Kidney (tissue), 14 donors: ENCODE measurements around the gene APBB2. TPM values are rescaled to one million over a fixed set of nuclear protein-coding genes. Genes with fewer than 3 reads are reported as not detected.

Experiments used
- DNase-seq, 5 donors: peaks; one replicate each; pipeline ENCODE4 v3.0.0-alpha.2; 2013 to 2020
- FAIRE-seq: peaks from 2 replicates; lab custom pipeline; 2012; peaks lifted over from hg19 to GRCh38; lab: Jason Lieb, UNC
- H3K27ac ChIP-seq, 2 donors: one replicate each; pipeline ENCODE4 v1.7.0; 2013; ENCODE audit warnings: low read depth in 2 of 2, low read length in 2 of 2, inconsistent platforms in 1 of 2
- H3K27me3 ChIP-seq: one replicate; pipeline ENCODE4 v1.7.1; 2013; ENCODE audit warnings: low read length, inconsistent platforms; ENCODE audit not compliant: control insufficient read depth, insufficient read depth
- H3K36me3 ChIP-seq, 3 donors: one replicate each; pipeline versions ENCODE4 v1.7.0 to v1.7.1; 2013; ENCODE audit warnings: low read length in 3 of 3, control low read depth in 1 of 3, inconsistent platforms in 1 of 3; ENCODE audit not compliant: insufficient read depth in 3 of 3, control insufficient read depth in 2 of 3
- H3K4me1 ChIP-seq, 3 donors: one replicate each; pipeline versions ENCODE4 v1.7.0 to v1.7.1; 2013; ENCODE audit warnings: low read length in 3 of 3, inconsistent platforms in 1 of 3, low read depth in 1 of 3; ENCODE audit not compliant: control insufficient read depth in 2 of 3, insufficient read depth in 2 of 3
- H3K4me3 ChIP-seq, 3 donors: one replicate each; pipeline versions ENCODE4 v1.7.0 to v1.8.1; 2013; ENCODE audit warnings: low read length in 3 of 3, control low read depth in 1 of 3, inconsistent platforms in 1 of 3
- H3K9ac ChIP-seq, 3 donors: one replicate each; pipeline versions ENCODE4 v1.7.0 to v1.7.1; 2013; ENCODE audit warnings: low read length in 3 of 3, control low read depth in 1 of 3, inconsistent platforms in 1 of 3
- H3K9me3 ChIP-seq, 3 donors: one replicate each; pipeline versions ENCODE4 v1.7.0 to v1.7.1; 2013; ENCODE audit warnings: low read length in 3 of 3, control low read depth in 1 of 3, inconsistent platforms in 1 of 3; ENCODE audit not compliant: control insufficient read depth in 2 of 3, insufficient read depth in 1 of 3
- intact Hi-C: fragments of 100-400 bp; cut with DNase I; formaldehyde crosslinking; loops from one replicate; pipeline ENCODE4 v1.11.1; 2022
- polyA plus RNA-seq: library from polyadenylated mRNA; stranded (reverse); fragments of 350-450 nt; fragmentation: Illumina TruSeq; extraction: RNeasy Lipid Tissue Mini Kit (QIAGEN cat#74804); gene quantifications from one replicate; pipeline ENCODE4 v1.2.3, GENCODE V29; 2014; ENCODE audit warnings: low read depth, low replicate concordance; ENCODE audit not compliant: insufficient read depth
- total RNA-seq: library from RNA; stranded (reverse); fragmentation: NEBNext Ultra II Directional; extraction: Animal tissue kit (Norgen Biotek cat#: 25700); gene quantifications from one replicate; pipeline ENCODE4 v1.2.1, GENCODE V29; 2021
- TF ChIP-seq, protein P1 (sequence below): IDR thresholded peaks from 3 replicates; pipeline ENCODE4 v1.5.1; 2012; ENCODE audit warnings: mild to moderate bottlenecking, moderate library complexity, borderline replicate concordance; ENCODE audit not compliant: insufficient read depth; ENCODE audit errors: extremely low read depth
- donor health status: control.
- donor health status: control.
- donor health status: control.
- donor health status: control.
- donor health status: control.
- donor health status: DM: yes; HTN: yes; CAD: no.
- donor health status: Normal renal cell carcinoma (clear cell type).

Gene APBB2
- total and polyA plus RNA-seq, 2 donors from 2014 or later: 13.4 to 65.6 TPM

DNA sequence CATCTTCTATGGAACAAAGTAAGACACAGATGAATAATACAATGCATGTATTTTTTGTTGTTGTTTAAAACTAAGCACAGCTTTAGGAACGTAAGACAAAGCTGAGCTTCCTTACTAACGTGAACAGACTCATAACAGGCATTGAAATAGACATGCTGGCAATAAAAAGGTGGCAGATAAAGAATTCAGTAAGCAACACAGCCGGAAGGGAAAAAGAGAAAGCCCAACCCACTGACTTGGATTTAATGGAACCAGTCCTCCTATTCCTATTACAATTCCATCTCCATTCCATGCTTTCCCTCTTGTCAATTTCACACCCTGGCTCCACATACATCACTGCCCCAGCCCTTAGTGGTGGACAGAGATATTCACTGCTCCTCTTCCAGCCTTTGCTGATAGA, 282.5 kb downstream of the APBB2 start:
- H3K4me3 ChIP-seq: no peak overlapping the region
- no peak for FAIRE-seq
- H3K27ac ChIP-seq: no peak overlapping the region
- no peak overlapping the region for H3K9ac ChIP-seq
- TF ChIP-seq, protein P1, sequence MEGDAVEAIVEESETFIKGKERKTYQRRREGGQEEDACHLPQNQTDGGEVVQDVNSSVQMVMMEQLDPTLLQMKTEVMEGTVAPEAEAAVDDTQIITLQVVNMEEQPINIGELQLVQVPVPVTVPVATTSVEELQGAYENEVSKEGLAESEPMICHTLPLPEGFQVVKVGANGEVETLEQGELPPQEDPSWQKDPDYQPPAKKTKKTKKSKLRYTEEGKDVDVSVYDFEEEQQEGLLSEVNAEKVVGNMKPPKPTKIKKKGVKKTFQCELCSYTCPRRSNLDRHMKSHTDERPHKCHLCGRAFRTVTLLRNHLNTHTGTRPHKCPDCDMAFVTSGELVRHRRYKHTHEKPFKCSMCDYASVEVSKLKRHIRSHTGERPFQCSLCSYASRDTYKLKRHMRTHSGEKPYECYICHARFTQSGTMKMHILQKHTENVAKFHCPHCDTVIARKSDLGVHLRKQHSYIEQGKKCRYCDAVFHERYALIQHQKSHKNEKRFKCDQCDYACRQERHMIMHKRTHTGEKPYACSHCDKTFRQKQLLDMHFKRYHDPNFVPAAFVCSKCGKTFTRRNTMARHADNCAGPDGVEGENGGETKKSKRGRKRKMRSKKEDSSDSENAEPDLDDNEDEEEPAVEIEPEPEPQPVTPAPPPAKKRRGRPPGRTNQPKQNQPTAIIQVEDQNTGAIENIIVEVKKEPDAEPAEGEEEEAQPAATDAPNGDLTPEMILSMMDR: no peak
- no peaks in the 10 kb centered on the region for H3K27me3 ChIP-seq
- peaks cover 0 to 13% (median 6%) of the 10 kb centered on the region in 3 donors for H3K36me3 ChIP-seq
- intact Hi-C loops: loop anchor here (10.0 kb wide), 2 partner anchors 53 to 283 kb away; partner anchors contain the start of gene APBB2
- no peaks in the 10 kb centered on the region for H3K4me1 ChIP-seq
- no peak for DNase-seq
- H3K9me3 ChIP-seq: no peaks in the 10 kb centered on the region

DNA sequence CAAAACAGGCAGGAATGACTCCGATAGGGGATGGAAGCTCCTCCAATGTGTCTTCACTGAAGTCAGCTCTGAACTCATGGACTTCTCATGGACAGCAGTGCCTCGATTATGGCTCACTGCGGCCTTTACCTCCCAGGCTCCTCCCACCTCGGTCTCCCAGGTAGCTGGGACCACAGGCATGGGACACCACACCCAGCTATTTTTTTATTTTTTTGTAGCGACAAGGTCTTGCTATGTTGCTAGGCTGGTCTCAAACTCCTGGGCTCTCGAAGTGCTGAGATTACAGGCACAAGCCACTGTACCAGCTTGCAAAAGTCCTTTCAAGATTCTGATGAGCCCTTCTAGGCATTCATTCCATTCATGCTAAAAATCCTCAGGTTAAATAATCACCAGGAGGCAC, 283.1 kb downstream of the APBB2 start:
- no peaks in the 10 kb centered on the region for H3K4me1 ChIP-seq
- H3K4me3 ChIP-seq: no peak overlapping the region
- no peaks in the 10 kb centered on the region for H3K27me3 ChIP-seq
- H3K9ac ChIP-seq: no peak overlapping the region
- intact Hi-C loops: loop anchor here (10.0 kb wide), 2 partner anchors 54 to 284 kb away; partner anchors contain the start of gene APBB2
- no peak for DNase-seq
- no peak for FAIRE-seq
- H3K27ac ChIP-seq: no peak overlapping the region
- TF ChIP-seq, protein P1: no peak
- no peaks in the 10 kb centered on the region for H3K9me3 ChIP-seq
- peaks cover 0 to 13% (median 6%) of the 10 kb centered on the region in 3 donors for H3K36me3 ChIP-seq

DNA sequence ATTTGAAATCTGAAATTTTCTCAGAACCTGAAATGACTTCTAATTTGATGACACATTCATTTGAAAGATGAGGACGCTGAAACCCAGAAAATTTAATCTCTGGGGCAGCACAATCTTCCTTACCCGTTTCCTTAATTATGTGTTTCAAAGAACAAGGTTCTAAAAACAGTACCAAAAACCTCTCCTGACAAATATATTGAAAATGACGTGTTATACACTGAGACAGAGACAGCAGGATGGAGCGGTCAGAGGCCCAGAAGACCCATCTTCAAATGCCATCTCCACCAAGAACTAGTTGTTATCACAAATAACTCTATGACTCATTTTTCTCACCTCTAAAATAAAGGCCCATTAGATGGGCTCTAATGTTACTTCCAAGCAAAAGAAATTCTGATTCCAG, 287.3 kb downstream of the APBB2 start:
- Histone ChIP-seq H3K27me3 (no peaks in the 10 kb centered on the region), H3K4me3 (no peak overlapping the region), H3K27ac (no peak overlapping the region), H3K36me3 (no peaks in the 10 kb centered on the region), H3K4me1 (no peaks in the 10 kb centered on the region), H3K9ac (no peak overlapping the region), H3K9me3 (no peaks in the 10 kb centered on the region)
- no peak for DNase-seq
- TF ChIP-seq, protein P1: no peak
- no peak for FAIRE-seq
- intact Hi-C loops: no loop called here

DNA sequence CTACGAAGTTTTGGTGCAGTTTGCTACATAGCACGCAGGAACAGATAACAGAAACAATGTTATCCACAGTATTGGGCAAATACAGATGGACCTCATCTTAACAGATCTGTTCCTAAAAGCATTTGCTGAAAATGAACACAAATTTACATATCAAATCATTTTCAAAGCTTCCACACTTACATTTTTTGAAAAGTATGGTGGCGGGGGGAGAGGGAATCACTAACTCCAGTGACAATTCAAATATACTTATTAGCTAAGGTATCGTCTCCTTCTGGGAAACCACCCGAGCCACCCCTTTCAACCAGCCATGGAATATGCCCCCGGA, 289.6 kb downstream of the APBB2 start:
- no peak overlapping the region for H3K9ac ChIP-seq
- no peak for FAIRE-seq
- intact Hi-C loops: no loop called here
- H3K36me3 ChIP-seq: peaks cover 0 to 7% (median 0%) of the 10 kb centered on the region in 3 donors
- H3K27ac ChIP-seq: no peak overlapping the region
- TF ChIP-seq, protein P1: no peak
- H3K27me3 ChIP-seq: no peaks in the 10 kb centered on the region
- no peaks in the 10 kb centered on the region for H3K9me3 ChIP-seq
- no peaks in the 10 kb centered on the region for H3K4me1 ChIP-seq
- H3K4me3 ChIP-seq: no peak overlapping the region
- DNase-seq: no peak
